ENCODE measurements around the gene ECPAS.

DNA sequence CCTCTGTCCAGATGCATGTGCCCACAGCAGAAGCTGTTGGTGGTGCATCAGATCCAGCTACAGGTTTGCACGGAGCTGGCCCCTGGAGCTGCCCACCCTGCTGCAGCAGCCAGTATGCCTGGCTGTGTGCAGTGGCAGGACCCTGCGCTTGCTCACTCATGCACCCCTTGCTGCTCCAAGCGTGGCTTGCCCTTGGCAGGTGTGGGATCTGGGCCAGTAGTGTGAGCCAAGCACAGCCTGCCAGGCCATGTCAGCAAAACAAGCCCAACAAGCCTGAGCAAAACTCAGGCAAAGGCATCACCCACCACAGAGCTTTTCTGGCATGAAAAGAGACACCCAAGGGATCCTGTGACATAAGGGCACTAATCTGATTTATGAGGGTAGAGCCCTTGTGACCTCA lies 18.3 kb upstream of the ECPAS start:
- TF ChIP-seq, protein P1, sequence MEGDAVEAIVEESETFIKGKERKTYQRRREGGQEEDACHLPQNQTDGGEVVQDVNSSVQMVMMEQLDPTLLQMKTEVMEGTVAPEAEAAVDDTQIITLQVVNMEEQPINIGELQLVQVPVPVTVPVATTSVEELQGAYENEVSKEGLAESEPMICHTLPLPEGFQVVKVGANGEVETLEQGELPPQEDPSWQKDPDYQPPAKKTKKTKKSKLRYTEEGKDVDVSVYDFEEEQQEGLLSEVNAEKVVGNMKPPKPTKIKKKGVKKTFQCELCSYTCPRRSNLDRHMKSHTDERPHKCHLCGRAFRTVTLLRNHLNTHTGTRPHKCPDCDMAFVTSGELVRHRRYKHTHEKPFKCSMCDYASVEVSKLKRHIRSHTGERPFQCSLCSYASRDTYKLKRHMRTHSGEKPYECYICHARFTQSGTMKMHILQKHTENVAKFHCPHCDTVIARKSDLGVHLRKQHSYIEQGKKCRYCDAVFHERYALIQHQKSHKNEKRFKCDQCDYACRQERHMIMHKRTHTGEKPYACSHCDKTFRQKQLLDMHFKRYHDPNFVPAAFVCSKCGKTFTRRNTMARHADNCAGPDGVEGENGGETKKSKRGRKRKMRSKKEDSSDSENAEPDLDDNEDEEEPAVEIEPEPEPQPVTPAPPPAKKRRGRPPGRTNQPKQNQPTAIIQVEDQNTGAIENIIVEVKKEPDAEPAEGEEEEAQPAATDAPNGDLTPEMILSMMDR (IDR thresholded peaks at IDR 0.05; ENCODE audit: insufficient read depth, low read length, poor library complexity, severe bottlenecking), result no peak
- no peak for TF ChIP-seq EZH2phosphoT487 (conservative IDR thresholded peaks at IDR 0.05; ENCODE audit: low read length)

Data from SU-DHL-6 (cell line).